Muscle of back (tissue), 11 donors: ENCODE measurements around the gene EPS15. TPM values are rescaled to one million over a fixed set of nuclear protein-coding genes. Genes with fewer than 3 reads are reported as not detected.

Experiments used
- DNase-seq, 3 donors: peaks; one replicate each; pipeline versions ENCODE4 v3.0.0 to v3.0.0-alpha.2; 2013
- polyA plus RNA-seq, 10 donors: library from polyadenylated mRNA; unstranded; fragments of 120-200 nt; gene quantifications; one replicate each; pipeline ENCODE4 v1.2.1, GENCODE V29; 2013; ENCODE audit not compliant: insufficient read length in 10 of 10

The EPS15 gene
- polyA plus RNA-seq, 10 donors = 29.0 to 41.7 (median 34.6) TPM

DNA sequence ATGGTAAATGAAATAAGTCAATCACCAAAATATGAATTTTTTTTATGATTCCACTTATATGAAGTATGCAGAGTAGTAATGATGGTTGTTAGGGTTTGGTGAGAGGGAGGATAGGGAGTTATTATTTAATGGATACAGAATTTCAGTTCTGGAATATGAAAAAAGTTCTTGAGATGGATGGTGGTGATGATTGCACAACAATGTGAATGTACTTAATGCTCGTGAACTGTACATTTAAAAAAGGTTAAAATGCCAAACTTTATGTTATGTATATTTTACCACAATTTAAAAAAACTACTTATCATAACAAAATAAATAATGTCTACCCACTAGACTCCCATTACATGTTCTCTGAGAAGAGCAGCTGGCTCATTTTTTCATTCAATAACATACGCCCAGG is 133.3 kb downstream of the EPS15 start:
- DNase-seq = no peak

DNA sequence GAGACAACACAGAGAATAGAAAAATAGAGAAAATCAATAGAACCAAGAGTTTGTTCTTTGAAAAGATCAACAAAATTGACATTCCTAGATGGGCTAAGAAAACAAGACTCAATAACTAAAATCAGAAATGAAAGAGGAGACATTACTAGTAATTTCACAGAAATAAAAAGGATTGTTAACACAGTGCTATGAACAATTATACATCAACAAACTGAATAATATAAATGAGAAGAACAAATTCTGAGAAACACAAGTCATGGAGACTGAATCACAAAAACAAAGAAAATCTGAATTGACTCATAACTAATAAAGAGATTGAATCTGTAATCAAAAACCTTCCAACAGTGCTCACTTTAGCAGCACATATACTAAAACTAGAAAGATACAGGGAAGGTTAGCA is 137.1 kb downstream of the EPS15 start:
- DNase-seq = no peak

DNA sequence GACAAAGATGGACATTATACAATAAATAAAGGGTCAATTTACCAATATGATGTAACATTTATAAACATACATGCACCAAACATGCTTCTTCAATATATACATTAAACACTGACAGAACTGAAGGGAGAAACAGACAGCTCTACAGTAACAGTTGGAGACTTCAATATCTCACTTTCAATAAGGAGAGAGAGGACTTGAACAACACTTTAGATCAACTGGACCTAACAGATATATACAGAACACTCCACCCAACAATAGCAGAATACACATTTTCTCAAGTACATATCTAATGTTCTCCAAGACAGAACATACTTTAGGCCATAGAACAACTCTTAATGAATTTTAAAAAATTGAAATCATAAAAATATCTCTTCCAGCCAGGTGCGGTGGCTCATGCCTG is 138.1 kb downstream of the EPS15 start:
- no peak for DNase-seq

DNA sequence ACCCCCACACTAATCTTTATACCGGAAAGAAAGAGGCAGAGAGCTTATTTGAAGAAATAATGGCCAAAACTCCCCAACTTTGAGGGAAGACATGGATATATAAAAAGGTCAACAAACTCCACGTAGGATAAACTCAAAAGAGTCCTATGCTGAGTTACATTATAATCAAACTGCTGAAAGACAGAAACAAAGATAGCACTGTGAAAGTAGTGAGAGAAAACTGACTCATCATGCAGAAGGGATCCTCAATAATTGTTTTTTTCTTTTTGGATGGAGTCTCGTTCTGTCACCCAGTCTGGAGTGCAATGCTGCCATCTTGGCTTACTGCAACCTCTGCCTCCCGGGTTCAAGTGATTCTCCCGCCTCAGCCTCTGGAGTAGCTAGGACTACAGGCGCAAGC is 140.2 kb downstream of the EPS15 start:
- DNase-seq = no peak

DNA sequence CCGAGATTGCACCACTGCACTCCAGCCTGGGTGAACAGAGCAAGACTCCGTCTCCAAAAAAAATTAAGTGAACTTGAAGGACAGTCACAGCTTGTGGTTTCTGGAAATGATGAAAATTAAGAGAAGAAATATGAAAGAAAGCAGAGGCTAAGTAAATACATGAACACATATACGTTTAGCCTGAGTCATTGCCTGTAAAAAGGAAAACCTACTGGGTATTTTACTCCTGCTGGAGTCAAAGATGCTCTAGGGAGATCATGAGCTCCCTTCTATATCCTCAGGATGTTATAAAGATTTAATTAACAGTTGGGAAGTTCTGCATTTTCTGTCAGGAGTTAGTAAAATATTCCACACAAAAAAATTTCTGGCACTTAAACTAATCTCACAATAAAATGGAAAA is 145.2 kb downstream of the EPS15 start:
- DNase-seq = no peak

DNA sequence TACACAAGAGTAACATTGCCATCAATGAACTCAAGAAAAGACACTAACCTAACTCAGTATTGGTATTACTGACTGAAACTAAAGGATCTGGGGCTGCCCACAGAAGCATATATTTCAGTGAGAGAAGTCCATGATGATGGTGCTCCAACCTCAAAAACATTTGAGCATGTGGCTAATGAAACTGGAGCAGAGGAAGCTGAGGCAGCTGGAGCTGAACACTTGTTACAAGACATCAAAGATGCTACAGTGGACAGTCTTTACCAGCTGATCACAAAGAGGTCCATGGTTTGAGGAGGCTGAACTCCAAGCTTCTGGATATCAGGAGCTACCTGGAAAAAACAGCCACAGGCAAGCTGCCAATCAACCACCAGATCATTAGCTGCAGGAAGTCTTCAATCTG is 146.5 kb downstream of the EPS15 start:
- DNase-seq = no peak

DNA sequence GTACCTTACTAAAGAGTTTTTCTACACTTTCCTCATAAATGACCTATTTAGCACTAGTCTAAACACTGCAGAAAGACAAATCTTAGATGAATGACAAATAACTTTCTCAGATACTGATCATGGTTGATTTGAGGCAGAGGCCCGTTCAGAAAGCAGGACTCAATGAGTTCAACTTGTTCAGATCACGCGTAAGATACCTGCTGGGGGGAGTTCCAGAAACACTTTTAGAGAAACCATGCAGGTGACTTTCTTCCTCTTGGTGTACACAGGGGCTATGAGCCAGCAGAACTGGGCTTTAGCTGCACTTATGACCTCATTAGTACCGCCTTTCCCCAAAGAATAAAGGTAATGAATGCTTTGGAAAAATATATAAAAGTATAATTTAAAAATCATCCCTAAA is 149.9 kb downstream of the EPS15 start:
- DNase-seq = no peak

DNA sequence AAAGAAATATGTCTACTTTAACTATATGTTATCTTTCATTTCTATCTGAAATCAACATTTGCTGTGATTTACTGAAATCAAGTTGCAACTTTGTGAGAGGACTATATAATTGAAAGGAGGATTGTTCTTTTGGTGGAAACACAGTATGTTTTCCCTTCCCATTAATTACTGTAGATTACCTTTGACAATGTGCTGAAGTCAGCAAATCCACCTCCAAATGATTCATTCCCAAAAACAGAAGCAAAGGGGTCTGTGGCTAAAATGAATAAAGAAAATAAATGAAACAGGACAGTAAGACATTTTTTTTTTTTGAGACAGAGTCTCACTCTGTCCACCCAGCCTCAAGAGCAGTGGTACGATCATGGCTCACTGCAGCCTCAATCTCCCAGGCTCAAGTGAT is 153.3 kb downstream of the EPS15 start:
- DNase-seq = no peak

DNA sequence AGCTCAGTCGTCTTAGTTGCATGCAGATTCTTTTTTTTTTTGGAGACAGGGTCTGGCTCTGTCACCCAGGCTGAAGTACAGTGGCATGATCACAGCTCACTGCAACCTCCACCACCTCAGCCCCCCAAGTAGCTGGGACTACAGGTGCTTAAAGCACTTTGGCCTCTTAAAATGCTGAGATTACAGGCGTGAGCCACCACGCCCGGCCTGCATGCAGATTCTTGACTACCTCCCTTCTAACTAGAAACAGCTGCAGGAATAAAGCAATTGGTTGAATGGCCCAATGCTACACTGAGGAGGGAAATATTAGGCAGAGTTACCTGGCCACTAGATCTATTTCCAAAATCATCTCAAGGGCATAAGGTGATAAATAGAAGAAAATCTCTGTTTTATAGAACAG is 159.2 kb downstream of the EPS15 start:
- DNase-seq = no peak

DNA sequence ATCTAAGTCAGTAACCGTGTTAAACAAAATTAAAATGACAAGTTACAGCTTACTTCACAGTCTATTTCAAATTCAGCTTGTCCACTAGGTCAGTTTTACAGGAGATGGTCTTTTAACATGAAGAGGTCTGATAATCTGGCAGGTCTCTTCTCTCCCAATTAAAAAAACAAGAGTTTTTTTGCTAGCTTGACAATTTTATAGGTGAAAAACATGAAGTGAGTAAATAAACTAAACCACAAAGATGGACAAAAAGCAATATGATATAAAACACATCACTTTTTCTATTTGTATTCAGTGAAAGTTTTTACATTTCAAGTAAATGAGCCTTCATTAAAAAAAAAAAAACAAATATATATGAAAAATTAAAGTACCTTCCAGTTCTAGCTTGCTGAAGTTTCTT is 163.7 kb downstream of the EPS15 start:
- DNase-seq = no peak

DNA sequence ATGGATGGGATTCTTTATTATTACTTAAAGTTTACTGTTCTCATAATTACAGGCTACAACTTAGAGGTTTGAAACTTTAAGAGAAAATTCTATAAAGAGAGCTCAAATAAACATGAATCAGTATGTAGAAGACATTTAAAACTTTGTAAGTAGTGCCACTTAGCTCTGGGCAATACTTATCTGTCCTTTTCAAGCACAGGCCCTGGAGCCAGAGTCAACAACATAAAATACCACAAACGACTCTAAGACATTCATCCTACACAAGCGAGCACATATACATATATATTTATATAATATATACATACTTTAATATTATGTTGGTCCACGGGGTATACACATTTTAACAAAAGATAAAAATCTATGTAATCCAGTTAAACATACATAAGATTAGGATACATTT is 164.7 kb downstream of the EPS15 start:
- DNase-seq = no peak

DNA sequence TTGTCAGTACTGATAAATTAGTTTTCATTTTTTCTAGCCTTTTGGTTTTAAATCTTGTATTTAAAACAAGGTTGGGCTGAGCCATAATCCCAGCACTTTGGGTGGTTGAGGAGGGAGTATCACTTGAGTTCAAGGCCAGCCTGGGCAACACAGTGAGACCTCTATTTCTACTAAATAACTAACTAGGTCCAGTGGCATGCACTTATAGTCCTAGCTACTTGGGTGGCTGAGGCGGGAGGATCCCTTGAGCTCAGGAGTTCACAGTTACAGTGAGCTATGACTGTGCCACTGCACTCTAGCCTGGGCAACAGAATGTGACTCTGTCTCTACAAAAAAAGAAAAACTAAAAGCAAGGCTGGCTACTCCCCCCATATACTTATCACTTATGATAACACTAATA is 167.2 kb downstream of the EPS15 start:
- no peak for DNase-seq

DNA sequence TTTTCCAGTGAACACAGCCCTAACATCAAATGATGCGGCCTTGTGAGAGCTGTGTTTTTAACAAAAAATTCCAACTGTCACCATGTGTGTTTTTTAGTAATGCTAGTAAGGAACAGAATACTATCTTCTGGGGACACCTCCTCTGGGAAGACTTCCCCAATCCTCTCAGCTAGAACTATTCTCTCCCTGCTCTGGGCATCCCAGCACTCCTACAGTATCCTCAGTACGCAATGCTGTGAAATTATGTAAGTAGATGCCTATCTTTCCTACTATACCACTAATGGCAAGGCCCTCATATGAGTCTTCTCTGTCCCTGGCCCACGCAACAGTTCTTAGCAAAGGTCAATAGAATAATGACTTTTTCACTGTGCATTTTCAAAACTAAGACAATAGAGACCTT is 169.2 kb downstream of the EPS15 start:
- DNase-seq = no peak

DNA sequence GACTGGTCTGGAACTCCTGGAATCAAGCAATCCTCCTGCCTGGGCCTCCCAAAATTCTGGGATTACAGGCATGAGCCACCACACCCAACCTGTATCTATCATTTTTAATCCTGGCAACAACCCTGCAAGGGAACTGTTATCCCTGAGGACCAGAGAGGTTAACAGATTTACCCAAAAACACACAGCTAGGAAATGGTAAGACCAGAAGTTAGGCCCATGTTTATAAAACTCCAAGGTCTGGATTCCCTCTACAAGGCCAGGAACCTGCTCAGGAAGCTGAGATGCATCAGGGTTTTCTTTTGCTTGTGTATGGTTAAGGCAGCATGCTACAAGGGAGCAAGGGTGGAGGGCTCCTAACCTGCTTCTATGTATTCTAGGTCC is 170.9 kb downstream of the EPS15 start:
- no peak for DNase-seq

DNA sequence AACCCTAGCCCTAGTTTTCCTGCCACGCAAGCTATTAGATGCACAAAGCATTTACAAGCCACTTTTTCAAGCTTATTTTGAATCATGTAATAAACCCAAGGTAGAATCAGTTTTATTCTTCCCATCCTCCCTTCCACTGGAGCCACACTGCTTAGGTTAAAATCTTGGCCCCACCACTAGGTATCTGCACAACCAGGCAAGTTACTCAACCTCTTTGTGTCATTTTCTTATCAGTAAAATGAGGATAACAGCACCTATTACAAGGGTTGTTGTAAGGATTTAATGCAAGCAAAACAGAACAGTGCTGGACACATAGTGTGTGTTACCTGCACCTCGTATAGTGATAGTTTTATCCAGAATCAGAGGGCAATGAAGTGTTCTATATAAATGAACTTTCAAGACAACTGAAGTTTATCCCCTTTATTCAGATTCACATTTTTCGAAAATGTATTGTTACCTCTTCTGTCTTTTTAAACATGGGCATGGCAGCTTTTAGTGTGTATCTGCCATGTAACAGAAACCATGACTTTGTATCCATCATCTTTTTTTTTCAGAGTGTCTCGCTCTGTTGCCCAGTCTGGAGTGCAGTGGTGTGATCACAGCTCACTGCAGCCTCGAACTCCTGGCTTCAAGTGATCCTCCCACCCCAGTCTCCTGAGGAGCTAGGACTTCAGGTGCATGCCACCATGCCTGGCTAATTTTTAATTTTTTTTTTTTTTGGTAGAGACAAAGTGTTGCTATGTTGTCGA is 171.5 kb downstream of the EPS15 start:
- DNase-seq = no peak

DNA sequence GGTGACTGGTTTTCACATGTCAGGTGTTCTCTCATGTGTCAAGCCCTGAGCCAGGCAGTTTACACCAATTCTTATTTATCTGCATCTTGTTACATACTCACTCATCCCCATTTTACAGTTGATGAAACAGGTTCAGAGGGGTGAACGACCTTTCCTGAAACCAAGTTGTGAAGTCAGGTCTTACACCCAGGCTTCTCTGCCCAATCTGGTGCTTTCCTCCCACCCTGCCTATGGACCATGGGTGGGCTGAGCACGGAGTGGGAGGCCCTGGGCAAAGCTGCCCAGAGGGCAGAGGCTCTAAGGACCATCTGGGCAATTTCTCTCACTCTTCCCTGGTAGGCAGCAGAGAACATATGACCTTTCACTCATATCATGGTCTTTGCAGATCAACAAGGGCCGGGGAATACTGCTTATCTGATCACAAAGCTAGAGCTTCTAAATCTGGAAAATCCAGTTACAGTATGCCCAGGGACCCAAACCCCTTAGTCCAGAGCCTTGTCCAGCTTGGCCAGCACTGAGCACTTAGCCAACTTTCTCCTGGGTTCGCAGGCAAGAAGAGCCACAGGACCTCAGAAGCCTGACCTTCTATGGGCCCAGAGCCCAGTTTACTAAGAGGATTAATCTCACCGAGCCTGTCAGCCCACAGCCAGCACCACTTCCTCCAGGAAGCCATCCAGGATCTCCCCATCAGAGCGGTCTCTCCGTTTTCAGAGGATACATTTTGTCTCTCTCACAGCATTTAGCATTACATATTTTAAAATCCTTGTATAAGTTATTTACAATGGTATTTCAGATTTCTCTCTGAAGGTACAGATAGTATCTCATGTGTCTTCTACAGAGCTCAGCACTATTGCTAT is 172.8 kb downstream of the EPS15 start:
- no peak for DNase-seq

DNA sequence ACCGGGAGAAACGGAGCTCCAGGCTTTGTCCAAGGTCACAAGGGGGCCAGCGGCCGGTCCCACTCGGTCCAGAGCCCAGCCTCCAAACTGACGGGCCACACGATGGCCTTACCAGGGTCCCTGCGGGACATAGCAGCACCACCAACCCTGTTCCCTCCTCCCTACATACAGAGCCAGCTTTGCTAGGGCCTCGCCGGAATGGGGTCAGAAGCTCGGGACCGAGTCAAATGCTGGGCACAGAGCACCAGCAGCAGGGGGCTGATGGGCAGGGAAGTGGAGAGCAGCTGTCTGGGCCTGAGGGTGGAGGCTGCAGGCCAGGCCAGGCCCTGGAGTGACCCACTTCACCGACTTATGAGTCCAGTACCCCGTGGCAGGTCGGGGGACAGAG is 173.8 kb downstream of the EPS15 start:
- DNase-seq = no peak

DNA sequence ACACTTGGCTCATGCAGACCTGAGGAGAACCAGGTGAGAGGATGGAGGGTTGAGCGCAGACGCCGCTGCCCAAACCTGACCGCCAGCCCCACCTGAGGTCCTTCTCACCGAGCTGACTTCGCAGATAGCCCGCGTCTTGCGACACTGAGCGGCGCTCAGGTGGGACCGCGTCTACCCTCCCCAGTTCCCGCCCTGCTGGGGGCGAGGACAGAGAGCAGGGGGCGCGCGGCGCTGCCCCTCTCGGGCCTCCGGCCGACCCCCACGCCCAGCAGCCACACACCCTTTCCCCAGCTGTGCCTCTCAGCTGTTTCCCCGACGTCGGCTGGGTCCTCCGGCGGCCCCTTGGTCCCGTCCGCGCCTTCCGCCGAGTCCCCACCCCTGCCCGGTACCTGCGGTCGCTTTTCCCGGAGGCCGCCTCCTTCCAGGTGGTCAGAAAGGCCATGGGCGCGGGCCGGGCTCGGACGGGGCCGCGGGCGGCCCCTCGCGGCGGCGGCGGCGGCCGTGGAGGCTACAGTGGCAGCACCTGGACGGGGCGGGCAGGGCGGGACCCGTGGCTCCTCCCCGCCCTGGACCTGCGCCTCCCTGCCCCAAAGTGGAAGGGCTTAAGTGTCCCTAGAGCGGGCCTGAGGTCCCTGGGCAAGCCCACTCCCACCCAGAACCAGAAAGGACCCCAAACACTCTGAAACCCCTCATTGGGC is 174.3 kb downstream of the EPS15 start:
- no peak for DNase-seq

DNA sequence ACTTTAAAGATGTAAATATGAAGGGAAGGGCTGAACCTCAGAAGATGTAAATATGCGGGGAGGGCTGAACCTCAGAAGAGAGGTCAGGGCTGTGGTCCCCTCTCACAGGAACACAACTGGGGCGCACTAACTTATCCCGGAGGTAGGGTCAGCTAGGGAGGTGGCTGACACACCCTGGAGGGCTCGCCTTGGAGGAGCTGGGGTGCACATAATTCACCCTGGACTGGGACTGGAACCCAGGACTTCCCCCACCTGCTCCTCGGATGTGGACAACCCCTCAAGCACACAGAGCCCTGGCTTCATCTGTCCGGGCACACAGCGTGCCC is 174.8 kb downstream of the EPS15 start:
- no peak for DNase-seq

DNA sequence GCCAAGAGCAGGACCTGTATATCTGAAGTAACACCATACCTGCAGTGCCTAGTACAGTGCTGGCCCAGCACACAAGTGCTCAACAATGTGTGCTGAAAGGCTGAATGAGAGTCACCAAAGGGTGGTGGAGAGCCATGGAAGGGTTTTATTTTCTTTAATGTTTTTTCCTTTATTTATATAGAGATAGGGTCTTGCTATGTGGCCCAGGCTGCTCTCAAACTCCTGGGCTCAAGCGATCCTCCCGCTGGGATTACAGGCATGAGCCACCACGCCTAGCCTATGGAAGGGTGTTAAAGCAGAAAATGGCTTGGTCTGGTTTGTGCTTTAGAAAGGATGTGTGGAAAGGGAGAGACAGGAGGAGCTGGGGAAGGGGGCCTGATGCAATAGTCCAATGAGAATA is 175.4 kb downstream of the EPS15 start:
- no peak for DNase-seq

DNA sequence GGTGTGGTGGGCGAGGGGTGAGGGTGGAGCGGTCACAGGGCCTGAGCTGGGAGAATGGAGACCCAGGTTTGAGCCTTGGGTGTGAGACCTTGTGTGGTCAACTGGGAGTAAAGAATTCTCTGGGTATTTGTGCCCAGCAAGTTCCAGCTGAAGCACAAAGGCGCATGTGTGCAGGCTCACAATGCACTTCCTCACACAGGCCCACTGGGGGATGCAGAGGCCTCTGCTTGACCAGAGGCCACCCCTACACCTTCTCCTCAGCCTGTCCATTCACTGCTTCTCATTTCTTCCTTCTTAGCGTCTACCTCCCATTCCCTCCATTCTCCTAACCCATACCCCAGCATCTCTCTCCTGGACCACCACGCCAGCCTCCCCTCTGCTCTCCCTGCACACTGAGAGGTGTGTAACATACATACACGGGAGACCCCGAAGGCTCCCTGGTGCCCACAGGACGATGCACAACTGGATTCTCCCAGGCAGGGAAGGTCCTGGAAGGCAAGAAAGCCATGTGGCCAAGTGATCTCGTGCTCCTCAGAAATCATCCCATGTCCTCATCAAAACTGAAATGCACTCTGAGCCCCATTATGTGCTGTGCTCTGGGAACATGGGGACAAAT is 176.4 kb downstream of the EPS15 start:
- DNase-seq = no peak

DNA sequence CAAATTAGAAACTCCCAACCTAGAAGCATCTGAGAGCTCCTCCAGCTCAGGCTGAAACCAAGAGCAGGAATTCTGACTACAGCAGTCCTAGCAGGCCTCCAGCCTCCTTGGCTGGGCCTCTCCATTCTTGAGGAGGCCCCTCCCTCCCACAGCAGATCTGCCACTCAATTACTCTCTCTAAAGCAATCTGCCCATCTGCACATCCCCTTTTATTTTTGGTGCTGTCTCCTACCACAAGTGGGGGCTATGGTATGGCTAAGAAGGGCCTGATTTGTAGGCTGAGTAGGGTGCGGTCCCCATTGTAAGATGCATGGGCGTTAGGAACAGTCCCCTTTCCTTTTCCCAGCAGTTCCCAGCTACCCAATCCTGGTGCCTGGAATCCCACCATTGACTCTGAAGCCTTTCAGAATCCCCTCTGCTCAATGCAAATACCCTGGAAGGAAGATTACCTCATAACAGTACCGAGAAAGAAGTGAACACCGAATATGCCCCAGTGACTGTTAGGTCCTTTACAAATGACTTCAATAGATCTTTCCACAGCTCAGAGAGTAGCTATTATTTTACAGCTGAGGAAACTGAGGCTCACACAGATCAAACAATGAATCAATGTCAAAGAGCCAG is 177.1 kb downstream of the EPS15 start:
- no peak for DNase-seq
